Hematopoietic multipotent progenitor cell (in vitro differentiated cells): ENCODE measurements around the gene PATL2. TPM values are rescaled to one million over a fixed set of nuclear protein-coding genes. Genes with fewer than 3 reads are reported as not detected.
"Not testable (repeated sequence)": the region's sequence is repeated elsewhere in the genome, so short reads cannot be mapped to it uniquely, and the experiment has no call there.

Experiments
- DNase-seq, 3 donors: peaks; one replicate each; pipeline ENCODE4 v3.0.0-alpha.2; 2011 to 2015; ENCODE audit warnings: low read depth in 2 of 3, low spot score in 2 of 3
- total RNA-seq: library from RNA; depleted of rRNA; stranded (reverse); fragments of >200 nt; gene quantifications from one replicate; pipeline ENCODE4 v1.2.3, GENCODE V29; 2012

The PATL2 gene
- 5.7 TPM for total RNA-seq

DNA sequence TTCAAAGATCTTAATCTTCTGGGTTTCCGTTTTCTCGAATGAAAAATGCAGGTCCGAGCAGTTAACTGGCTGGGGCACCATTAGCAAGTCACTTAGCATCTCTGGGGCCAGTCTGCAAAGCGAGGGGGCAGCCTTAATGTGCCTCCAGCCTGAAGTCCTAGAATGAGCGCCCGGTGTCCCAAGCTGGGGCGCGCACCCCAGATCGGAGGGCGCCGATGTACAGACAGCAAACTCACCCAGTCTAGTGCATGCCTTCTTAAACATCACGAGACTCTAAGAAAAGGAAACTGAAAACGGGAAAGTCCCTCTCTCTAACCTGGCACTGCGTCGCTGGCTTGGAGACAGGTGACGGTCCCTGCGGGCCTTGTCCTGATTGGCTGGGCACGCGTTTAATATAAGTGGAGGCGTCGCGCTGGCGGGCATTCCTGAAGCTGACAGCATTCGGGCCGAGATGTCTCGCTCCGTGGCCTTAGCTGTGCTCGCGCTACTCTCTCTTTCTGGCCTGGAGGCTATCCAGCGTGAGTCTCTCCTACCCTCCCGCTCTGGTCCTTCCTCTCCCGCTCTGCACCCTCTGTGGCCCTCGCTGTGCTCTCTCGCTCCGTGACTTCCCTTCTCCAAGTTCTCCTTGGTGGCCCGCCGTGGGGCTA, at the start of gene PATL2, which contains the start of gene B2M:
TSS of gene PATL2 (minus strand) at position 228 of the 647 bp plus-strand sequence. CDS start 34,833 bp downstream, outside the sequence.
TSS of gene B2M (plus strand) at position 422 of the 647 bp plus-strand sequence. CDS start at position 452, 30 bp downstream.
- DNase-seq = peak; percentile 95 to 99 (median 96)

DNA sequence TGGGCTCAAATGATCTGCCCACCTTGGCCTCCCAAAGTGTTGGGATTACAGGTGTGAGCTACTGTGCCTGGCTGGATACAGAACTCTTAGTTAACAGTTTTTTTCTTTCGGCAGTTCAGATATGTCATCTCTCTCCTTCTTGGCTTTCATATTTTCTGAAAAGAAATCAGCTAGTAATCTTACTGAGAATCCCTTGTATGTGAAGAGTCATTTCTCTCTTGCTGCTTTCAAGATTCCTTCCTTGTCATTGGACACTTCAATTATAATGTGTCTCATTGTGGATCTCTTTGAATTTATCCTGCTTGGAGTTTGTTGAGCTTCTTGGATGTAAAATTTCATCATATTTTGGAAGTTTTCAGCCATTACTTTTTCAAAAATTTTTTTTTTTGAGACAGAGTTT, 42.2 kb upstream of the PATL2 start:
- DNase-seq = no peak

DNA sequence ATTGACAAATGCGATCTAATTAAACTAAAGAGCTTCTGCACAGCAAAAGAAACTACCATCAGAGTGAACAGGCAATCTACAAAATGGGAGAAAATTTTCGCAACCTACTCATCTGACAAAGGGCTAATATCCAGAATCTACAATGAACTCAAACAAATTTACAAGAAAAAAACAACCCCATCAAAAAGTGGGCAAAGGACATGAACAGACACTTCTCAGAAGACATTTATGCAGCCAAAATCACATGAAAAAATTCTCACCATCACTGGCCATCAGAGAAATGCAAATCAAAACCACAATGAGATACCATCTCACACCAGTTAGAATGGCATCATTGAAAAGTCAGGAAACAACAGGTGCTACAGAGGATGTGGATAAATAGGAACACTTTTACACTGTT, 32.3 kb upstream of the PATL2 start:
- DNase-seq = not testable (repeated sequence)

DNA sequence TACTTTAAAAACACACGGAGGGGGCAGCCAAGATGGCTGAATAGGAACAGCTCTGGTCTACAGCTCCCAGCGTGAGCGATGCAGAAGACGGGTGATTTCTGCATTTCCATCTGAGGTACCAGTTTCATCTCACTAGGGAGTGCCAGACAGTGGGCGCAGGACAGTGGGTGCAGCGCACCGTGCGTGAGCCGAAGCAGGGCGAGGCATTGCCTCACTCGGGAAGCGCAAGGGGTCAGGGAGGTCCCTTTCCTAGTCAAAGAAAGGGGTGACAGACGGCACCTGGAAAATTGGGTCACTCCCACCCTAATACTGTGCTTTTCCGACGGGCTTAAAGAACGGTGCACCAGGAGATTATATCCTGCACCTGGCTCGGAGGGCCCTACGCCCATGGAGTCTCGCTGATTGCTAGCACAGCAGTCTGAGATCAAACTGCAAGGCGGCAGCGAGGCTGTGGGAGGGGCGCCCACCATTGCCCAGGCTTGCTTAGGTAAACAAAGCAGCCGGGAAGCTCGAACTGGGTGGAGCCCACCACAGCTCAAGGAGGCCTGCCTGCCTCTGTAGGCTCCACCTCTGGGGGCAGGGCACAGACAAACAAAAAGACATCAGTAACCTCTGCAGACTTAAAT, 28.2 kb upstream of the PATL2 start:
- DNase-seq = not testable (repeated sequence)

DNA sequence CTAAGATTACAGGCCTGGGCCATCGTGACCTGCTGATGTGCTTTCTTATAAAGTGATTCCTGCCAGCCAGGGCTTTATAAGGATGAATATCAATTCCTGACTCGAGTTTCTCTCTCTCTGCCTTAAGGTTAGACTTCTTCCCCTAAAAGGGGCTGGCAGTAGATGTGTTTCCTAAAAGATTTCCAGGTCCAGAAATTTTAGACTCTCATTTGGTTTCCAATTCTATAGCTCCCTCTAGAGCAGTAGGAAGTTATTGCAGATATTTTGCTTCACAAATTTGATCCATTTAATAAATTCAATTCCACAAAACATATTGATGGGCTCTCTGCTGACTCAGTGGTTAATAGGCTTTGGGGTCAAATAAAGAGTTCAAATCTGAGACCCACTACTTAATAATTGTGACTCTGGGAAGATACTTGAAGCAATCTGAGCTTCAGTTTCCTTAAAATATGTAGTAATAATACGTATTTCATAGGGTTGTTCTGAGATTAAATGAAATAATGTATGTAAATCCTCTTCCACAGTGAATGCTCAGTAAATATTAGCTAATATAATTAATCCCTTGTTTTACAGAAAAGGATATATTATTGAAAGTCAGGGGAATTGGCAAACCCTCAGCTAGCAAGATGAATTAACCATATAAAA, 27.3 kb upstream of the PATL2 start:
- DNase-seq = peak in 1 of 3 donors; percentile 77

DNA sequence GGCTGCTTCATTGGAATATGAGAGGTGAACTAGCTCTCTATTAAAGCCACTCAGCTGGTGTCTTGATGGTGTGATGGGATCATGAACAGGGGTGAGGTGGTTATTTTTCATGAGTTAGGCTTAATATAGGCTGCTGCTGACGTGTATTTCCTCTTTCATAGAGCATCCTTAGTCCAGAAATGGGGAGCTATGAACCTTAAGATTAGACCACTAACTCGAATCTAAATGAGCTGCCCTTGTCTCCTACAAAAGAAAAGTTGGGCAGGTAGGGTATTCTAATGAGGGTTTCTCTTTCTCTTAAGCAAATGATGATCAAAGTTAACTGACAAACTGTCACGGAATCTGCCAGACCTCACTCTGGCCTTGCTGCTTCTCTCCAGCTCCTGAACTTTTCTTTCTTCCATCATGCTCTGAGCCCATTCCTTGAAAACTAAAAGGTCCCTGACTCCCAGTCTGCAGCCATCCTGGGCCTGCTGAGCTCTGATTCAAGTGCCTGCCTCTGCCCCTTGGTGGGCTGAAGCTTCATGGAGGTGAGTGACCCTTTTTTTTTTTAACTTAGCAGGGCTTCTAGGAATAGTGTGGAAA, 25.1 kb upstream of the PATL2 start, which contains the start of gene TRIM69:
TSS of gene TRIM69 (plus strand) at position 348 of the 585 bp plus-strand sequence. CDS start at position 525, 177 bp downstream.
- DNase-seq = no peak

DNA sequence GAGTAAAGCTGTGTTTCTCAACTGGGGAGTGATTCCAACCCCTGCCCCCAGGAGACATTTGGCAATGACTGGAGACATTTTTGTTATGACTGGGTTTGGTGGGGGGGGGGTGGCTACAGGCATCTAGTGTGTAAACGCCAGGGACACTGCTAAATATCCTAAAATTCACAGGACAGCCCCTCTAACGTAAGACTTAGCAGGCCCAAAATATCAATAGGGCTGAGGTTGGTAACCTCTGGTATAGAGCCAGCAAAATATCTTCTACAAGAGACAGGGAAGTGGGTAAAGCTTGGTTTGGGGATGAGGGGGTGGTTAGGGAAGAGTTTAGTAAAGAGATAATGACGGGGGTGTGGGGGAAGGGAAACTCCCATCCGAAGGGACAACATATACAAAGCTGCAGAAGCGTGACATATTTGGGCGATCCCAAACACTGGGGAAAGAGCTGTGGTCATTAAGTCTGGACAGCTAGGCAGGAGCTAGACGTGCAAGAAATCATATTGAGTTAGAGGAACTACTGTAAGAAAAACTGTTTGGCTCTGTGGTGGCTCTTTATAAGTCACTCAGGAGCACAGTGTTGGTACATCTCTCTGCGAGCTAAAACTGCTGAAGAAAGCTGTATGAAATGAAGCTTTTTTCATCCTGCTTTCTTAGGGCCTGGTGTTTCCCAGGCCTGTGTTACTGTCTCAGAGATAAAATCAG, 24.5 kb upstream of the PATL2 start:
- DNase-seq = peak in 2 of 3 donors; percentile 33 to 38

DNA sequence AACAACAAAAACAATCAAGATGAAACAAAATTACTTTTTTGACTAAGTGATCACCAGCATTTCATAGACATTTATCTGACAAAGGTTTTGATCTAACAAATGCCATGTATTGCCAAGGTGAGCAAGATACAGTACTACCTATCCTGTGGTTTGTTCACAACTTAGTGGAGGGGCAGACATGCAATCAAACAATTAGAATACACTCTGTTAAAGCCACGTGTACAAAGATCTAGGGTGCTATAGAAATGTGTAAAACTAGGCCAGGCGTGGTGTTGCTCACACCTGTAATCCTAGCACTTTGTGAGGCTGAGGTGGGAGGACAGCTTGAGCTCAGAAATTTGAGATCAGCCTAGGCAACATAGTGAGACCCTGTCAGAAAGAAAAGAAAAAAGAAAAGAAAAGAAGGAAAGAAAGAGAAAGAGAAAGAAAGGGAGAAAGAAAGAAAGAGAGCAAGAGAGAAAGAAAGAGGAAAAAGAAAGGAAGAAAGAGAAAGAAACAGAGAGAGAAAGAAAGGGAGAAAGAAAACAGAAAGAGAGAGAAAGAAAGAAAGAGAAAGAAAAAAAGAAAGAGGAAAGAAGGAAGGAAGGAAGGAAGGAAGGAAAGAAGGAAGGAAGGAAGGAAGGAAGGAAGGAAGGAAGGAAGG, 23.8 kb upstream of the PATL2 start:
- no peak for DNase-seq

DNA sequence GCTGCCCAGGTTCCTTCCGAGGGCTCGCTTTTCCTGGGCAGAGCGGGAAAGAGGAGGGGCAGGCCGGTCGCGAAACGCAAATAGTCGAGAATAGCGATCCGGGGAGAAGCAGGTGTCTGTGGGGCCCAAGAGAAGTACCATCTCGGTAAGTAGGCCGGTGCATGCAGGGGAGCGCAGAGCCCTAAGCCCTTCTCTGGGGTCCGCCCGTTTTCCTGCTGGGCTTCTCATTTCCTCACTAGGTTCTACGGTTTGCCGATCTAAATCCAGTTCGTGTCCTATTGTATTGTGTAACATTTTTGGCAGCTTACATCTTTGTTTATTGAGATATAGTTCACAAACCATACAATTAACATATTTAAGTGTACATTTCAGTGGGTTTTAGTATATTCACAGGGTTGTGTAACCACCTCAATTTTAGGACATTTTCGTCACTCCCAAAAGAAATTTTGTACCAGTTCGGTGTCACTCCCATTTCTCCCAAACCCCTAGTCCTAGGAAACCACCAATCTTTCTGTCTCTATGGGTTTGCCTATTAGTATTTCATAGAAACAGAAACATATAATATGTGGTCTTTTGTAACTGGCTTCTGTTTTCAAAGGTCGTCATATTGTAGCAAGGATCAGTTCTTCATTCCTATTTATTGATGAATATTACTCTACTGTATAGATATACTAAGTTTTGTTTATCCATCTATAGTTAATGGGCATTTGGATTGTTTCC, 18.4 kb upstream of the PATL2 start:
- peak in 1 of 3 donors; percentile 33 for DNase-seq

DNA sequence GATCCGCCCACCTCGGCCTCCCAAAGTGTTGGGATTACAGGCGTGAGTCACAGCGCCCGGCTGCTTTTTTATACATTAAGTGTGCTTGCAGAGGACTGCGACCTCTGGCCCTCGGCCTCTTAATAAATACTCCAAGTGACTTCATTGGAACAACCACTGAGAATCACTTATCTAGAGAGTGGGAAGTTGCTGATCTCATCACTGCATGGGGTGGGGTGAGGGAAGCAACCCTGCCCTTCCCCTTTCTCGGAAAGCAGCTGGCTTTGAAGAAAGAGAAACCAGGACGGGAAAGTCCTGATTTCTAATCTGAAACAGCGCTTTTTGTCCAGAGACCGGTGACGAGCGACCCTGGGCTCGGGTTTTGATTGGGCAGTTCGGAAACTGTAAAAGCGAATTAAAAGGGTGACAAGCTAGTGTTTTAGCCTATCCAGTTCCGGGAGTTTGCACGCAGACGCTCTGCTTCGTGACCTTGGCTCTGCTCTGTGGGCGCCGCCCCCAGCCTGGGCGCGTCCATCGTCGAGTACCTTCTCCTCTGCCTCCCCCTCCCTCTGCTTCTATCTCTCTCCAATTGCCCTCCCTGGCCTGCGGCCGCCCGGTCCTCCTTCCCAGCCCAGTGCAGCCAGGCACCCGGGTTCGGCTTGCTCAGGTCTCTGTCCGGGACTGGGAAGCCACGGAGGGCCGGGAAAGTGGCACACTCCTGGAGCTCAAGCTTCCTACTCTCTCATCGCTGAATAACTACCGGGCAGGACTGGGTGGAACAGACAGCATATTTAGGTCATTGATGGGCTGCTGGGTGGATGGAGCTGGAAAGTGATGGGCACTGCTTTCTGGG, 17.7 kb upstream of the PATL2 start:
- DNase-seq = peak; percentile 88 to 99 (median 98)

DNA sequence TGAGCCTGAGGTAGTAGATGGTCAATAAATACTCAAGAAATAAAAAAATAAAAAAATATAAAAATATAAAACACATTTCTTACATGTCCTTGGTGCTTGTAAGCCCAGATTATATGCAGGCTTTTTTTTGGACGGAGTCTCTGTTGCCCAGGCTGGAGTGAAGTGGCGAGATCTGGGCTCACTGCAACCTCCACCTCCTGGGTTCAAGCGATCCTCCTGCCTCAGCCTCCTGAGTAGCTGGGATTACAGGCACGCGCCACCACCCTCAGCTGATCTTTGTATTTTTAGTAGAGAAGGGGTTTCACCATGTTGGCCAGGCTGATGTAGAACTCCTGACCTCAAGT, 17.1 kb upstream of the PATL2 start:
- DNase-seq = not testable (repeated sequence)

DNA sequence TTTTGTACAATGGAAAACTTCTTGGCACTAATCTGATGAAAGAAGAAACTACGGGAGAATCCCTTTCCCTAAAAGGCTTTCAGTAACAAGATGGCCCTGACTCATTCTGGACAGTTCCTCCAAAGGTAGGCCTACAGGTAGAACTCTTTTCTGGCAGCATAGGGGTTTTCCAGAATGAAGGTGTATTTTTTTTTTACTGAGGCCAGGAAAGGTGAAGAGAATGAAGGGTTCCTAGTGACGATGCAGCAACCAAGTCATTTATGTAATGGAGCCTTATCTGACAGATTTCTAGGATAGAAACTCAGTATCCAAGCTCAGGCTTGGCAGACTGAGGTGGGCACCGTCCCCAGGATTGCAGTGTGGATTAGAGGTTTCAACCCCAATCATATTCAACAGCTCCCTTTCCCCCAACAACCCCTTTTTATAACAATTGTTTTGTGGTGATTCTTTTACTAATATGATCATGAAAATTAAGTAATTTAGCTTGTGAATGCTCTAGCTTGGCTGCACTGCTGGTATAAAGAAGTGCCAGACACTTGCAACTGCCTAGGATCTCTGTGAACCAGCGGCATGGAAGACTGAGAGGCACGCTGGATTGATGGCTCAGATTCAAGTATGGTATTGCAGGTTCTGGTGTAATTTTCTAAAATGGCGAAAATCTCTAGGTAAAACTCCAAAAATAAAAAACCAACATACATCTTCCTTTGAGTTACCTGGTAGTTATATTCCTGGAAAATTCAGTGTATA, 16.5 kb upstream of the PATL2 start:
- no peak for DNase-seq

DNA sequence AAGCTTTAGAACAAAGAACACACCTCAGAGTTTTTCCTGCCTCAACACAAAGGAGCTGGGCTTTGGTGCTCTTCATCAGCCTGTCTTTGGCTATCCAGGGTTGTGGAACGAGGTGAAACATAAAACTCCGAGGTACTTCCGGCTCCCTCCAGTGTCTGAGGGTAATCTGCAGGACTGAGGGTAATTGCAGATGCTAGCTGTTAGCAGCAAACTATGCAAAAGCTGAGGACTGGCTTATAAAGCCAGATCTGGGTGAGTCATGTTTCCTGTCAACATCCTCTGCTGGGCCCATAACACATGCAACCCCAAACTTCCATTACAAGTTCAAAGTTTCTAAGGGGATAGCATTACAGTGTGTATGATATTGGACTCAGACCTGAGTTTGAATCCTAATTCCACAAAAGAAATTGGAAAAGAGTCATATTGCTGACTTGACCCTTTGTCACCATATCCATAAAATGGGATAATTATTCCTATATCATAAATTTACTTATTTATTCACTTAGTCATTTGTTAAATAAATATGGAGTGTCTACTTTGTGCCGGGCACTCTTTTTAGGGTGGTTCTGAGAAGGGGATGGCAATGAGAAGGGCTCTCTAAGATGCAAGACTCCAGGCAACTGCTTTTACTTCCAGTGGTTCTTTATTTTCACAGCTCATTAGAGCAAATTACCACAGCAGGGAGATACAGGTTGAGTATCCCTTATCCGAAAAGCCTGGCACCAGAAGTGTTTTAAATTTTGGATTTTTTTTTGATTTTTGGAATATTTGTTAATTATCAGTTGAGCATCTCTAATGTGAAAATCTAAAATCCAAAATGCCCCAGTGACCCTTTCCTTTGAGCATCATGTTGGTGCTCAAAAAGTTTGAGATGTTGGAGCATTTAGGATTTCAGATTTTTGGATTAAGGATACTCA, 15.7 kb upstream of the PATL2 start:
- peak in 2 of 3 donors; percentile 90 to 93 for DNase-seq

DNA sequence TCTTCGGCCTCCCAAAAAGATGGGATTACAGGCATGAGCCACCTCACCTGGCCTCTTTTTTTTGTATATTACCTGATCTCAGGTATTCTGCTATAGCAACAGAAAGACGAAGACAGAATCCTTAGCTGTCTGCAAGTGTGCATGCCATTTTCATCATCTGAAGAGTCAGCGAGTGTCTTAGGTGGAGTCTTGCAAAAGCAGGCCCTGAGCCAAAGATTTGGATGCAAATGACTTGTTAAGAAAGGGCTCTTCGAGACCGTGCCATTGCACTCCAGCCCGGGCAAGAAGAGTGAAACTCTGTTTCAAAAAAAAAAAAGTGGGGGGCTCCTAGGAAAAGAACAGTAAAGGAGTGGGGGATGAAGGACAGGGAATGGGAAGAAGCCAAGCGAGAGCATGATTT, 15.0 kb upstream of the PATL2 start:
- DNase-seq = no peak

DNA sequence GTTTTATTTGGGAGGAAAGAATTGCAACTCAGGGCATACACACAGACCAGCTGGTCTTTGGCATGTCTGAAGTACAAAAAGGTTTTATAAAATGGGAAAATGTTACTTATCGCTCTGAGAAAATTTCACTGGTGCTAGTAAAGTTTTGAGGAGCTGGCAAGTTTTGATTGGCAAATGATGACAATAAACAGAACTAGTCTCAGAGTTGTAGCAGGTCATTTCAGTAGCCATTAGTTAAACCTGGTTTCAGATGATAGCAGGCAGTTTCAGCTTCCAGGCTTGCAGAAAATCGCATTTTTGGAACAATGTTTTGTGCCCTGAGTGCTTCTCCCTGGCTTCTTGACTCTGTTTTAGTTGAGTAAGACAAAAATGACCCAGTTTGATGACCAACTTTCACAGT, 10.9 kb upstream of the PATL2 start:
- no peak for DNase-seq

DNA sequence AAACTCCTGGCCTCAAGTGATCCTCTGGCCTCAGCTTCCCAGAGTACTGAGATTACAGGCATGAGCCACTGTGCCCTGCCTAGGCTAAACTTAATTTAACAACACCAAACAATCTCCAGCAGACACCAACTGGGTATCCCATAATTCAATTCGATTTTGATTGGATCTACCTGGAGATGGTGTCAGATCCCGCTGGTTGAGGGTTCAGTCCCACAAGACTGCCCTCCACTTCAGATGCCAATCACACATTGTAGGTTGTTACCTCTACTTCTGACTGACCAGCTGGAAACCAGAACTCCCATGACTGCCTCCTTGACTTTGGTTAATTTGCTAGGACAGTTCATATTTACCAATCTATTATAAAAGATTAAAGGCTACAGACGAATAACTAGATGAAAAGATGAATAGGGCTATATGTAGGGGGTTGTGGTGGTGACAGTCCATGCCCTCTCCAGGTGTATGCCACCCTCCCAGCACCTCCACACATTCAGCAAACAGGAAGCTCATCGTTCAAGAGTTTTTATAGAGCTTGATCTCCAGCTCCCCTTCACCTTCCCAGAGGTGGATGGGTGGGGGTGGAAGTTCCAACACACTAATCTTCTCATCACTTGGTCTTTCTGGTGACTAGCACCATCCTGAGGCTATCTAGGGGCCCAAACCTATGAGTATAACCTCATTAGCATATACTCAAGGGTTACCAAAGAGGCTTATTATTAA, 9.5 kb upstream of the PATL2 start:
- no peak for DNase-seq
